LNCaP clone FGC (cell line): ENCODE data around the gene CSNK1G2.

Source experiments
- DNase-seq: peaks from one replicate; pipeline ENCODE4 v3.0.0-alpha.2; 2011; ENCODE audit warnings: low read depth
- H3K4me3 ChIP-seq: 2 replicates; pipeline ENCODE4 v1.5.1; 2011; ENCODE audit warnings: mild to moderate bottlenecking, low read depth, low read length, control low read depth
- CTCF ChIP-seq: IDR thresholded peaks from 2 replicates; pipeline ENCODE4 v1.5.1; 2012; ENCODE audit warnings: mild to moderate bottlenecking; ENCODE audit not compliant: control insufficient read depth, insufficient read depth; ENCODE audit errors: extremely low read depth

The CSNK1G2 gene

GRCh38 chr19:1998712-1999708, 58.0 kb downstream of the CSNK1G2 start:
- TF ChIP-seq CTCF, result no peak
- no peak for DNase-seq
- no peak overlapping the region for H3K4me3 ChIP-seq

GRCh38 chr19:1999856-2000515, 59.0 kb downstream of the CSNK1G2 start:
- no peak for TF ChIP-seq CTCF

GRCh38 chr19:2003874-2004273, 62.9 kb downstream of the CSNK1G2 start:
- no peak overlapping the region for H3K4me3 ChIP-seq
- DNase-seq, result no peak
- no peak for TF ChIP-seq CTCF

More at GRCh38 chr19:1999856-2000515, 59.0 kb downstream of the CSNK1G2 start:
- DNase-seq, result no peak
- H3K4me3 ChIP-seq, result no peak overlapping the region

- no peak for TF ChIP-seq CTCF
- H3K4me3 ChIP-seq, result no peak overlapping the region
- no peak for DNase-seq
Measured at GRCh38 chr19:2010135-2010668, 69.2 kb downstream of the CSNK1G2 start.

- no peak for DNase-seq
- TF ChIP-seq CTCF, result no peak
- no peak overlapping the region for H3K4me3 ChIP-seq
Measured at GRCh38 chr19:2011169-2011568, 70.2 kb downstream of the CSNK1G2 start.

- no peak for TF ChIP-seq CTCF
- no peak overlapping the region for H3K4me3 ChIP-seq
- DNase-seq, result no peak
Measured at GRCh38 chr19:2012941-2013682, 72.1 kb downstream of the CSNK1G2 start.
